ENCODE measurements around the gene RARG.

Gene RARG

GRCh38 chr12:53222170-53222721 lies 9.8 kb downstream of the RARG start:
- no peak for DNase-seq

- peak in 1 of 2 experiments; percentile 41 for DNase-seq
These were observed 10.6 kb downstream of the RARG start for GRCh38 chr12:53221203-53222080.

- peak; percentile 72 to 84 for DNase-seq
These were observed 11.3 kb downstream of the RARG start for GRCh38 chr12:53220694-53221202.

DNA sequence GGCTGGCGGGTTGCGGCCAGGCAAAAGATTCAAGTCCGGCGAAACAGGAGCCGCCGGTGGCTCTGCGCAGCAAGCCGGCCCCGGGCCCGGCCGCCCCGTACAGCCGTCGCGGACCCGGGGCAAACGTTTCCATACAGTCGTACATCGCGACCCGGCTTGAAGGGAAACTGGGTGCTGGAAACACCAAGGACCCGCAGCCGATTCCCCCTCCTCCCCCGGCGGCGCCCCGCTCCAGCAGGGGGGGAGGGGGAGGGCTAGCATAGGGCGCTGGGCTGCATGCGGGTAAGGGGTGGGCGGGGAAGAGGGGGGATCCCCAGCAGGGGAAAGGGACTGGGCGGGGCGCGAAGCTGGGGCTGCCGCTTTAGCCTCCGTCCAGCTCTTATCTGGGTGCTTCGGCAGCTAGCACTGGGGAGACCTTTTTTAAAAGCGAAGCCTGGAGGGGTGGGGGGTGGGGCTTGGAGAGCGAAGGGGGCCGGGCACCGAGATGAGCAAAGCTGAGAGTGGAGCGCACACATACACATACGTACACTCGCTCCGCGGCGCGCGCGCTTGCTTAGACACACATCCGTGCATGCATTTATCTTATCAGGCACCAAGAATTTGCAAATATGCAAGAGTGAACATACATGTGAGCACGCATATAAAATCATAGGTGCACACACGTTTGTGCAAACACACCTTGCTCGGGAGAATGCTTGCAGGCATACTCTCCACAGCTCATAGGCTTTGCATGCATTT lies 11.9 kb downstream of the RARG start:
- DNase-seq = no peak

GRCh38 chr12:53219292-53219955 lies 12.6 kb downstream of the RARG start:
- DNase-seq = no peak

GRCh38 chr12:53218551-53219291 lies 13.3 kb downstream of the RARG start:
- DNase-seq = no peak

GRCh38 chr12:53217931-53218307 lies 14.1 kb downstream of the RARG start:
- no peak for DNase-seq

GRCh38 chr12:53217051-53217930 lies 14.7 kb downstream of the RARG start:
- DNase-seq = peak in 1 of 2 experiments; percentile 25

DNA sequence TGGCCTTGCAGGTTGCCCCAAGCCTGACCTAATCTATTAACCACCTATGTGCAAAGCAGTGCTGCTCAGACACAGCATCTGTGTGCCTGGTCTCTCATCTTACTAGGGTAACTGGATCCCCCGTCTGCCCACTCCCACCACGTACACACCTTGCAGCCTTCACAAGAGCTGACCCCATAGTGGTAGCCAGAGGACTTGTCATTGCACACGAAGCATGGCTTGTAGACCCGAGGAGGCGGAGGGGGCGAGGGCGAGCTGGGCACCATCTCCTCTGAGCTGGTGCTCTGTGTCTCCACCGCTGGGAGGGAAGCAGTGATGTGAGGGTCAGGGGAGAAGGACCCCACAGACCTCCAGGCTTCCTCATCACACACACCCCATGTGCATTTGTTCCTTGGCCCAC lies 16.5 kb downstream of the RARG start:
- DNase-seq = no peak

DNA sequence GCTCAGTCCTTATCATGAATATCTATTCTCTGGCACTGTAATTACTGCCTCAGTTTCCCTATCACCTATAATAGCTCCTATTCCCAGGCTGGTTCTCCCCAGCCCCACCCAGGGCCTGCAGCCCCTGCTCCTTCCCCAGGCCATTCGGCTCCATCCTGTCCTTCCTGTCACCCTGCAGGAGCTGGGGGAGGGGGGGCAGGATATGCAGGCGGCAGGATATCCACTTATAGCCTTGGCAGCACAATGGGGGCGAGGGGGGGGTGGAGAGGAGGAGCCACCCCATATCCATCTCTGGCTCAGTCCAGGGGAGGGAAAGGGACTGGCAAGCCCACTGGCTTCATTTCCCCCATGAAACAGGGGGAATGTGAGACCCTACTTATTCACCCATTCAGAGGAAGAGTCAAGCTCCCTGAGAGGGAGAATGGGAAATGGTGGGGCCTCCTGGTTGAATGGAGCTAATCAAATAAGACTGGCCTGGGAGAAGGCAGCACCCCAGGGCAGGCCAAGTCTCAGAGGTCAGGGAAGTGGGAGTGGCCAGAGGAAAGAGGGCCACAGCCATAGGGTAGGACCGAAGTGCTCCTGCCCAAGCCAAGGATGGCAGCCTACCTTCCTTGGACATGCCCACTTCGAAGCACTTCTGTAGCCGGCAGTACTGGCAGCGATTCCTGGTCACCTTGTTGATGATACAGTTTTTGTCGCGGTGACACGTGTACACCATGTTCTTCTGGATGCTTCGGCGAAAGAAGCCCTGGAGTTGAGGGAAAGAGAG lies 17.1 kb downstream of the RARG start:
- no peak for DNase-seq

GRCh38 chr12:53214221-53214620 lies 17.8 kb downstream of the RARG start:
- DNase-seq = no peak

DNA sequence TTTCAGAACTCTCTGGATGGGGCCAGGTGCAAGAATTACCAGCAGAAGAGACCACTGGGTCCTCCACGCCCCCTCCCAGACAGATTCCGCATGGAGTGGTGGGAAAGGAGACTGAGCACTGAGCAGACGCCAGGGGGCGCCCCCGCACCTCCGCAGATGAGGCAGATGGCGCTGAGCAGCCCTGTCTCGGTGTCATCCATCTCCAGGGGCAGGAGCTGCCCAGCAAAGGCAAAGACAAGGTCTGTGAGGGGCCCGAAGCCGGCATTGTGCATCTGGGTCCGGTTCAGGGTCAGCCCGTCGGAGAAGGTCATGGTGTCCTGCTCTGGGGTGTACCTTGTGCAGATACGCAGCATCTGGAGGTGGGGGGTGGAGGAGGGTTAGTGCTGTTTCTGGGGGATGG lies 18.7 kb downstream of the RARG start:
- peak; percentile 45 to 51 for DNase-seq

- no peak for DNase-seq
These were observed 19.1 kb downstream of the RARG start for GRCh38 chr12:53212931-53213330.

GRCh38 chr12:53211476-53212381 lies 20.3 kb downstream of the RARG start:
- DNase-seq = peak; percentile 14 to 18

DNA sequence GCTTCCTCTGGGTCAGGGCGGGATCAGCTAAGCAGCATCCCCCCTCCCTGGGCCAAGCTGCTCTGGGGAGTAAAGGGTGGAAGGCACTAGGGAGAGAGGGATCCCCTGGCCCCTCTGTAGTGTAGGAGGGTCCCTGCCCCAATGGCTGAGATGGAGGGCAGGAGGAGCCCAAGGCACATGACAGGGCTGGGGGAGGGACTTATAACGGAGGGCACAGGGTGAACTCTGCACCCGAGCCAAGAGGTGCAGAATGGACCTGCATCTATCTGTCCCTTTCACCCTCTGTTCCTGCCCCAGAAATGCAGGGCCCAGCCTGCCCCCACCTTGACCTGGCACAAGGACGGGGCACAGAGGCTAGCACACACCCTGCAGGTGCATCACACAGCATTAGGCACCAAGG lies 21.2 kb downstream of the RARG start:
- no peak for DNase-seq

DNA sequence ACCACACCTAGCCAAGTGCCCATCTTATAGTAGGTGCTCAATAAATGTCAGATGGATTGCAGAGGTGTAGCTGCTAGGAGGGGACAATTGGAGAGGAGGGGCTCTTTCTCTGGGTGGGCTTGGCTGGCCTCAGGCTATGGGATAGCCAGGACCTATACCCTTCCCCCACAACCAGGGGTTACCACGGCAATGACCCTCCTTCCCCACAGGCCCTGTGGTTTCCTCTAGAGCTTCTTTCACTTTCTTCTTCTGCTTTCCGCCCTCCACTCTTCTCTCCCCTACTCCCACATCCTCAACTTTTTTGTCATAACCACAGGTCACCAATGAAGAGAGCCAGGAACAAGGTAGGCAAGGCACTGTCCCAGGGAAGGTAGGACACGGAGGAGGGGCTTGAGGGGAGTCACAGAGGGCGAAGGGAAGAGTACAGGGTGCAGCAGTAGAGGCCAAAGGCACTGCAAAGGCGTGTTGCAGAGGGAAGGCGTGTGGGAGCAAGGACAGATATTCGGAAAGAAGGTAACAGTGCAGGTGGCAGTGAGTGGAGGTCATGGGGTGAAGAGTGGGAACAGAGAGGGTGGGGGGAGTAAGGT lies 23.0 kb downstream of the RARG start:
- DNase-seq = peak; percentile 55 to 68

DNA sequence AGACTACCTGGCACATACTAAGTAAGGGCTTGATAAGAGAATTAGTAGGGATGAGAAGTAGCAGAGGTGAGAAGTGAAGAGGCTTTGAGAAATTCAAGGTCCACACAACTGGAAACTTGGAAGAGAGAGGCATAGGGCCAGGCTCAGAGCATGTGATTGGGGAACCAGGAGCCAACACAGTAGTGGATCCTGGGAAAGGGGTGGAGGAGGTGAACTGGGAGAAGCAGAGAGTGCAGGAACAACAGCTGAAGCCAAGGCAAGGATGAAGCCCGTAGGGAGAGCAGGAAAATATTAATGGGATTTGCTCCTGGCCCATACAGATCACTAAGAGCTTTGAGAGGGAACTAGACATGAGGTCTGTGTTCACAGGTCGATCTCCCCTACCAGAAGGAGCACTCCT lies 23.6 kb downstream of the RARG start:
- DNase-seq = no peak

- DNase-seq = no peak
These were observed 25.0 kb downstream of the RARG start, which contains the start of gene ITGB7 for GRCh38 chr12:53207042-53207441. TSS of gene ITGB7 (minus strand) at chr12:53207251. CDS start at chr12:53200443, 6,808 bp downstream.
